A549 (cell line): ENCODE measurements around the gene OR7A10.

Source experiments
- CEBPB ChIP-seq, 2 experiments: fragments of >200 bp in 1 of 2; sonication (Bioruptor Twin) in 1 of 2; formaldehyde crosslinking in 1 of 2; IDR thresholded peaks; 2 replicates each; pipeline ENCODE4 v1.6.1; 2012 to 2016
- EHMT2 ChIP-seq: fragments of 200-600 bp; sonication (generic); IDR thresholded peaks from 2 replicates; pipeline ENCODE4 v1.6.1; 2016; ENCODE audit warnings: antibody characterized with exemption, low read depth, mild to moderate bottlenecking, moderate library complexity
- ESRRA ChIP-seq: fragments of 150-350 bp; IDR thresholded peaks from 2 replicates; pipeline ENCODE4 v1.6.1; 2014; ENCODE audit warnings: mild to moderate bottlenecking, low read length, borderline replicate concordance
- JUN ChIP-seq, 2 experiments: fragments of >200 bp; sonication (Bioruptor Twin); formaldehyde crosslinking; IDR thresholded peaks; 2 replicates in 1 of 2; 3 replicates in 1 of 2; pipeline ENCODE4 v1.6.1; 2016 to 2017
- MYC ChIP-seq: IDR thresholded peaks from 2 replicates; pipeline ENCODE4 v1.6.1; 2012; ENCODE audit warnings: mild to moderate bottlenecking, inconsistent platforms, low read length, improper control_type of control experiment, borderline replicate concordance
- POLR2A ChIP-seq: IDR thresholded peaks from 2 replicates; pipeline ENCODE4 v1.6.1; 2012; ENCODE audit warnings: mild to moderate bottlenecking, low read length
- TF ChIP-seq, protein P1 (sequence below): fragments of >200 bp; sonication (Bioruptor Twin); formaldehyde crosslinking; IDR thresholded peaks from 3 replicates; pipeline ENCODE4 v1.5.1; 2016

DNA sequence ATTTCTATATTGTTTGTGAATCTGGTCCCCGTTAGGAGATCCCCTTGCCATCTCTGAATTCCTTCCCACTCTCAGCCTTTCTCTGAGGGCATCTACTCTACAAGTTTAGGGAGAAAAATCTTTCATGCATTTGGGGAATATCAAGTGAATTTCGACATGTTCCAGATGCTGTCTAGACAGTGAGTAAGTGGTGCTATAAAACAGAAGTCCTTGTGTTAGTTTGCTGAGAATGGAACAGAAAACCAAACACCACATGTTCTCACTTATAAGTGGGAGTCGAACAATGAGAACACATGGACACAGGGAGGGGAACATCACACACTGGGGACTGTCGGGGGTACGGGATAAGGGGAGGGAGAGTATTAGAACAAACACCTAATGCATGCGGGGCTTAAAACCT lies 5.1 kb downstream of the OR7A10 start:
- TF ChIP-seq, protein P1, sequence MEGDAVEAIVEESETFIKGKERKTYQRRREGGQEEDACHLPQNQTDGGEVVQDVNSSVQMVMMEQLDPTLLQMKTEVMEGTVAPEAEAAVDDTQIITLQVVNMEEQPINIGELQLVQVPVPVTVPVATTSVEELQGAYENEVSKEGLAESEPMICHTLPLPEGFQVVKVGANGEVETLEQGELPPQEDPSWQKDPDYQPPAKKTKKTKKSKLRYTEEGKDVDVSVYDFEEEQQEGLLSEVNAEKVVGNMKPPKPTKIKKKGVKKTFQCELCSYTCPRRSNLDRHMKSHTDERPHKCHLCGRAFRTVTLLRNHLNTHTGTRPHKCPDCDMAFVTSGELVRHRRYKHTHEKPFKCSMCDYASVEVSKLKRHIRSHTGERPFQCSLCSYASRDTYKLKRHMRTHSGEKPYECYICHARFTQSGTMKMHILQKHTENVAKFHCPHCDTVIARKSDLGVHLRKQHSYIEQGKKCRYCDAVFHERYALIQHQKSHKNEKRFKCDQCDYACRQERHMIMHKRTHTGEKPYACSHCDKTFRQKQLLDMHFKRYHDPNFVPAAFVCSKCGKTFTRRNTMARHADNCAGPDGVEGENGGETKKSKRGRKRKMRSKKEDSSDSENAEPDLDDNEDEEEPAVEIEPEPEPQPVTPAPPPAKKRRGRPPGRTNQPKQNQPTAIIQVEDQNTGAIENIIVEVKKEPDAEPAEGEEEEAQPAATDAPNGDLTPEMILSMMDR, result no peak
- TF ChIP-seq CEBPB (IDR thresholded peaks at IDR 0.05), result no peak
- no peak for TF ChIP-seq MYC
- TF ChIP-seq POLR2A, result no peak
- no peak for TF ChIP-seq JUN (IDR thresholded peaks at IDR 0.05)
- no peak for TF ChIP-seq EHMT2
- TF ChIP-seq ESRRA, result no peak
